Upper lobe of left lung (tissue), 6 donors: ENCODE measurements around the gene LIN52. TPM values are rescaled to one million over a fixed set of nuclear protein-coding genes. Genes with fewer than 3 reads are reported as not detected.

ENCODE experiments used
- ATAC-seq, 2 donors: fragments of 200-7000 bp; cut with Tn5 transposase; one replicate each; pipeline ENCODE4 v1.9.1; 2022; ENCODE audit warnings: mild to moderate bottlenecking in 2 of 2, moderate library complexity in 2 of 2; ENCODE audit not compliant: low FRiP score in 2 of 2
- DNase-seq, 2 donors: peaks; one replicate each; pipeline ENCODE4 v3.0.0-alpha.2; 2019 to 2020
- H3K27ac ChIP-seq, 4 donors: fragments of 200-600 bp; sonication (generic); one replicate each; pipeline ENCODE4 v1.5.1; 2016 to 2019
- H3K27me3 ChIP-seq, 4 donors: fragments of 200-600 bp; sonication (generic); one replicate each; pipeline ENCODE4 v1.5.1; 2017 to 2019
- H3K36me3 ChIP-seq, 4 donors: fragments of 200-600 bp; sonication (generic); one replicate each; pipeline ENCODE4 v1.5.1; 2016 to 2019
- H3K4me1 ChIP-seq, 4 donors: fragments of 200-600 bp; sonication (generic); one replicate each; pipeline ENCODE4 v1.5.1; 2018 to 2019
- H3K4me3 ChIP-seq, 4 donors: fragments of 200-600 bp; sonication (generic); one replicate each; pipeline ENCODE4 v1.5.1; 2017 to 2019; ENCODE audit warnings: mild to moderate bottlenecking in 2 of 4, moderate library complexity in 1 of 4
- H3K9me3 ChIP-seq, 4 donors: fragments of 200-600 bp; sonication (generic); one replicate each; pipeline ENCODE4 v1.5.1; 2018 to 2019
- CTCF ChIP-seq, 6 experiments: fragments of 450-650 bp in 4 of 6; fragments of 200-600 bp in 2 of 6; sonication (generic) in 2 of 6; IDR thresholded peaks; one replicate each; pipeline ENCODE4 v1.5.1; 2016 to 2019; ENCODE audit warnings: antibody characterized with exemption in 6 of 6
- EP300 ChIP-seq, 4 donors: sonication (generic); formaldehyde crosslinking; IDR thresholded peaks; one replicate each; pipeline ENCODE4 v1.5.1; 2017; ENCODE audit warnings: antibody characterized with exemption in 4 of 4, control low read depth in 2 of 4
- POLR2A ChIP-seq, 4 donors: fragments of 450-650 bp; IDR thresholded peaks; one replicate each; pipeline ENCODE4 v1.5.1; 2016 to 2017; ENCODE audit warnings: antibody characterized with exemption in 4 of 4, mild to moderate bottlenecking in 2 of 4
- POLR2AphosphoS5 ChIP-seq, 2 donors: sonication (generic); formaldehyde crosslinking; IDR thresholded peaks; one replicate each; pipeline ENCODE4 v1.5.1; 2017; ENCODE audit warnings: antibody characterized with exemption in 2 of 2
- whole genome bisulfite sequencing, 2 donors: methylation state at CpG; one replicate each; pipeline ENCODE4 v1.1.5; 2017 to 2018; 5-methylcytosine and 5-hydroxymethylcytosine counted together
- total RNA-seq, 6 donors: library from RNA; depleted of rRNA in 4 of 6; stranded (reverse); fragments of >200 nt in 4 of 6; gene quantifications; one replicate each; pipeline versions ENCODE4 v1.1.0 to v1.2.1, GENCODE V29; 2016 to 2021
- donor health status: DM: no; HTN: no; CAD: no; lungs with moderate emphysema.
- donor health status: DM: no; HTN: yes; CAD: no; lungs with severe emphysema.

LIN52 gene
- total RNA-seq, 6 donors from 2014 or later: 5.8 to 9.7 (median 8.8) TPM

- no peak overlapping the region for H3K27ac ChIP-seq
- H3K4me3 ChIP-seq: no peak overlapping the region
- no peak for TF ChIP-seq POLR2AphosphoS5 (IDR thresholded peaks at IDR 0.05)
- TF ChIP-seq POLR2A (IDR thresholded peaks at IDR 0.05): no peak
- TF ChIP-seq EP300 (IDR thresholded peaks at IDR 0.05): no peak
- TF ChIP-seq CTCF (IDR thresholded peaks at IDR 0.05): no peak
- H3K9me3 ChIP-seq: no peaks in the 10 kb centered on the region
- ATAC-seq: no peak
- no peak for DNase-seq
- H3K4me1 ChIP-seq: peaks cover 8 to 29% (median 16%) of the 10 kb centered on the region in 4 donors
- no peaks in the 10 kb centered on the region for H3K36me3 ChIP-seq
- no peaks in the 10 kb centered on the region for H3K27me3 ChIP-seq
- 63 to 83% methylated on average over 1 of the region's 1 CpG for WGBS, 2 donors
Observed at GRCh38 chr14:74135426-74135825, 50.7 kb downstream of the LIN52 start.

GRCh38 chr14:74140374-74140850 lies 55.7 kb downstream of the LIN52 start:
- Histone ChIP-seq H3K4me1 (peaks cover 0 to 31% (median 21%) of the 10 kb centered on the region in 4 donors), H3K9me3 (no peaks in the 10 kb centered on the region), H3K27ac (peak overlapping the region; percentile 45 to 60 (median 48)), H3K27me3 (no peaks in the 10 kb centered on the region), H3K36me3 (no peaks in the 10 kb centered on the region), H3K4me3 (peak overlapping the region in 2 of 4 donors; percentile 3 to 18)
- ATAC-seq: peak; percentile 84 to 88
- DNase-seq: peak; percentile 20 to 92
- TF ChIP-seq POLR2A (IDR thresholded peaks at IDR 0.05) (peak in 1 of 4 donors; percentile 37), EP300 (IDR thresholded peaks at IDR 0.05) (peak in 2 of 4 donors; percentile 75 to 93), CTCF (IDR thresholded peaks at IDR 0.05) (no peak), POLR2AphosphoS5 (IDR thresholded peaks at IDR 0.05) (peak in 1 of 2 donors; percentile 68)
- WGBS, 2 donors: 38 to 44% methylated on average over 8 of the region's 8 CpGs

- ATAC-seq: peak in 1 of 2 donors; percentile 48
- H3K36me3 ChIP-seq: no peaks in the 10 kb centered on the region
- 30 to 61% methylated on average over 3 of the region's 3 CpGs for WGBS, 2 donors
- H3K27me3 ChIP-seq: no peaks in the 10 kb centered on the region
- TF ChIP-seq EP300 (IDR thresholded peaks at IDR 0.05) (peak in 2 of 4 donors; percentile 71 to 98), CTCF (IDR thresholded peaks at IDR 0.05) (no peak), POLR2A (IDR thresholded peaks at IDR 0.05) (peak in 1 of 4 donors; percentile 29), POLR2AphosphoS5 (IDR thresholded peaks at IDR 0.05) (peak; percentile 31 to 35)
- peak in 1 of 2 donors; percentile 61 for DNase-seq
- peaks cover 0 to 29% (median 19%) of the 10 kb centered on the region in 4 donors for H3K4me1 ChIP-seq
- no peak overlapping the region for H3K4me3 ChIP-seq
- no peaks in the 10 kb centered on the region for H3K9me3 ChIP-seq
- peak overlapping the region; percentile 45 to 71 (median 52) for H3K27ac ChIP-seq
Observed at GRCh38 chr14:74141703-74142102, 56.9 kb downstream of the LIN52 start.

GRCh38 chr14:74142523-74142922 lies 57.8 kb downstream of the LIN52 start:
- peak overlapping the region in 2 of 4 donors; percentile 3 to 45 for H3K27ac ChIP-seq
- no peaks in the 10 kb centered on the region for H3K36me3 ChIP-seq
- DNase-seq (no peak), ATAC-seq (no peak)
- H3K4me1 ChIP-seq: peaks cover 0 to 29% (median 19%) of the 10 kb centered on the region in 4 donors
- 83 to 95% methylated on average over 4 of the region's 4 CpGs for WGBS, 2 donors
- no peak overlapping the region for H3K4me3 ChIP-seq
- TF ChIP-seq POLR2A (IDR thresholded peaks at IDR 0.05): no peak
- no peak for TF ChIP-seq CTCF (IDR thresholded peaks at IDR 0.05)
- no peak for TF ChIP-seq EP300 (IDR thresholded peaks at IDR 0.05)
- TF ChIP-seq POLR2AphosphoS5 (IDR thresholded peaks at IDR 0.05): no peak
- H3K9me3 ChIP-seq: no peaks in the 10 kb centered on the region
- H3K27me3 ChIP-seq: no peaks in the 10 kb centered on the region

GRCh38 chr14:74144789-74145188 lies 60.0 kb downstream of the LIN52 start:
- peaks cover 0 to 29% (median 19%) of the 10 kb centered on the region in 4 donors for H3K4me1 ChIP-seq
- ATAC-seq (no peak), DNase-seq (no peak)
- no peak for TF ChIP-seq CTCF (IDR thresholded peaks at IDR 0.05)
- TF ChIP-seq EP300 (IDR thresholded peaks at IDR 0.05): peak in 2 of 4 donors; percentile 62 to 97
- no peak for TF ChIP-seq POLR2A (IDR thresholded peaks at IDR 0.05)
- TF ChIP-seq POLR2AphosphoS5 (IDR thresholded peaks at IDR 0.05): no peak
- no peak overlapping the region for H3K4me3 ChIP-seq
- no peaks in the 10 kb centered on the region for H3K9me3 ChIP-seq
- WGBS, 2 donors: 65 to 77% methylated on average over 3 of the region's 3 CpGs
- H3K27ac ChIP-seq: no peak overlapping the region
- no peaks in the 10 kb centered on the region for H3K36me3 ChIP-seq
- no peaks in the 10 kb centered on the region for H3K27me3 ChIP-seq
